IMR-90 (cell line): ENCODE measurements around the gene KANSL3. TPM values are rescaled to one million over a fixed set of nuclear protein-coding genes. Genes with fewer than 3 reads are reported as not detected.
A peak's percentile ranks its signal among the peaks of the same experiment; 100 is the strongest.

ENCODE experiments used
- ATAC-seq: fragments of 200-7000 bp; cut with Tn5 transposase; 2 replicates; pipeline ENCODE4 v1.9.1; 2020; ENCODE audit warnings: low read depth, mild to moderate bottlenecking, moderate library complexity
- BruUV-seq: library from RNA; stranded (reverse); fragments of 400-500 nt; replicated peaks from 2 replicates; lab custom pipeline; 2021; lab: Mats Ljungman, UMichigan
- CTCF ChIA-PET: fragments of 300-600 bp; formaldehyde crosslinking; extraction: SDS; loops from one replicate; lab custom pipeline; 2021; ENCODE audit warnings: antibody characterized with exemption; lab: Yijun Ruan, JAX
- POLR2A ChIA-PET: fragments of 300-600 bp; sonication (Branson Sonifier 250); formaldehyde crosslinking; loops from one replicate; lab custom pipeline; 2022; ENCODE audit warnings: antibody characterized with exemption; ENCODE audit not compliant: unreplicated experiment; lab: Charles Lee
- DNase-seq: peaks from one replicate; pipeline ENCODE4 v3.0.0; 2013
- H2AFZ ChIP-seq: replicated peaks from 2 replicates; pipeline ENCODE3; 2013; ENCODE audit warnings: low read length, mild to moderate bottlenecking; ENCODE audit not compliant: poor library complexity
- H2AK5ac ChIP-seq: 2 replicates; pipeline ENCODE4 v1.6.1; 2013; ENCODE audit warnings: low read depth, low read length, inconsistent platforms
- H2AK9ac ChIP-seq: replicated peaks from 2 replicates; pipeline ENCODE3; 2013; ENCODE audit warnings: mild to moderate bottlenecking, low read depth, low read length, moderate library complexity; ENCODE audit not compliant: poor library complexity
- H2BK120ac ChIP-seq: 2 replicates; pipeline ENCODE4 v1.6.1; 2013; ENCODE audit warnings: low read depth, low read length, inconsistent platforms
- H2BK15ac ChIP-seq: 3 replicates; pipeline ENCODE4 v1.6.1; 2013; ENCODE audit warnings: low read depth, low read length, inconsistent platforms
- H2BK20ac ChIP-seq: 2 replicates; pipeline ENCODE4 v1.6.1; 2013; ENCODE audit warnings: low read depth, mild to moderate bottlenecking, inconsistent platforms, low read length, moderate library complexity
- H2BK5ac ChIP-seq: 2 replicates; pipeline ENCODE4 v1.6.1; 2013; ENCODE audit warnings: mild to moderate bottlenecking, low read depth, low read length, inconsistent platforms; ENCODE audit not compliant: poor library complexity, severe bottlenecking
- H3K14ac ChIP-seq: replicated peaks from 2 replicates; pipeline ENCODE4 v1.6.1; 2013; ENCODE audit warnings: low read depth, low read length, inconsistent platforms
- H3K18ac ChIP-seq: 2 replicates; pipeline ENCODE4 v1.6.1; 2013; ENCODE audit warnings: low read depth, low read length, control low read depth
- H3K23ac ChIP-seq: 2 replicates; pipeline ENCODE4 v1.6.1; 2013; ENCODE audit warnings: low read depth, low read length, inconsistent platforms
- H3K27ac ChIP-seq: 2 replicates; pipeline ENCODE4 v1.5.1; 2013; ENCODE audit warnings: mild to moderate bottlenecking, control low read depth, low read length; ENCODE audit not compliant: insufficient read depth
- H3K27me3 ChIP-seq: 2 replicates; pipeline ENCODE4 v1.6.1; 2013; ENCODE audit warnings: low read length; ENCODE audit not compliant: control insufficient read depth, insufficient read depth
- H3K36me3 ChIP-seq: 2 replicates; pipeline ENCODE4 v1.6.1; 2013; ENCODE audit warnings: low read length, mixed read lengths; ENCODE audit not compliant: control insufficient read depth, insufficient read depth
- H3K4ac ChIP-seq: 2 replicates; pipeline ENCODE4 v1.6.1; 2013; ENCODE audit warnings: low read depth, low read length, inconsistent platforms
- H3K4me1 ChIP-seq: 2 replicates; pipeline ENCODE4 v1.6.1; 2013; ENCODE audit warnings: low read length, mixed read lengths; ENCODE audit not compliant: control insufficient read depth, insufficient read depth
- H3K4me2 ChIP-seq: 2 replicates; pipeline ENCODE4 v1.6.1; 2013; ENCODE audit warnings: low read depth, mild to moderate bottlenecking, control low read depth, low read length, moderate library complexity
- H3K4me3 ChIP-seq: 2 replicates; pipeline ENCODE4 v1.5.1; 2013; ENCODE audit warnings: low read depth, mild to moderate bottlenecking, control low read depth, low read length, moderate library complexity; ENCODE audit not compliant: insufficient read depth
- H3K56ac ChIP-seq: 2 replicates; pipeline ENCODE4 v1.6.1; 2013; ENCODE audit warnings: low read length, inconsistent platforms; ENCODE audit not compliant: insufficient read depth; ENCODE audit errors: extremely low read depth
- H3K79me1 ChIP-seq, 2 experiments: 2 replicates each; pipeline ENCODE4 v1.6.1; 2013; ENCODE audit warnings: low read length in 2 of 2, inconsistent platforms in 1 of 2, low read depth in 1 of 2
- H3K9ac ChIP-seq: 2 replicates; pipeline ENCODE4 v1.6.1; 2013; ENCODE audit warnings: low read depth, low read length, control low read depth
- H3K9me1 ChIP-seq: 2 replicates; pipeline ENCODE4 v1.6.1; 2013; ENCODE audit warnings: low read length, inconsistent platforms; ENCODE audit not compliant: insufficient read depth
- H3K9me3 ChIP-seq: 2 replicates; pipeline ENCODE4 v1.6.1; 2013; ENCODE audit warnings: low read length; ENCODE audit not compliant: control insufficient read depth, insufficient read depth
- H4K20me1 ChIP-seq: 2 replicates; pipeline ENCODE4 v1.6.1; 2013; ENCODE audit warnings: low read length, inconsistent platforms; ENCODE audit not compliant: insufficient read depth
- H4K5ac ChIP-seq: 2 replicates; pipeline ENCODE4 v1.6.1; 2013; ENCODE audit warnings: mild to moderate bottlenecking, low read depth, low read length, control low read depth
- H4K8ac ChIP-seq, 2 experiments: 2 replicates each; pipeline ENCODE4 v1.6.1; 2013; ENCODE audit warnings: low read depth in 2 of 2, low read length in 2 of 2, control low read depth in 1 of 2, inconsistent platforms in 1 of 2
- H4K91ac ChIP-seq: 2 replicates; pipeline ENCODE4 v1.6.1; 2013; ENCODE audit warnings: low read depth, low read length, inconsistent platforms; ENCODE audit not compliant: insufficient read depth
- BHLHE40 ChIP-seq: fragments of 150-350 bp; IDR thresholded peaks from 2 replicates; pipeline ENCODE4 v1.6.1; 2016; ENCODE audit warnings: mild to moderate bottlenecking, low read depth, low read length
- RAD21 ChIP-seq: IDR thresholded peaks from 2 replicates; pipeline ENCODE4 v1.6.1; 2012; ENCODE audit warnings: low read length, improper control_type of control experiment
- SMC3 ChIP-seq: fragments of 150-350 bp; IDR thresholded peaks from 2 replicates; pipeline ENCODE4 v1.6.1; 2016; ENCODE audit warnings: low read depth, mild to moderate bottlenecking, antibody characterized with exemption, low read length, moderate library complexity
- WGBS, 2 experiments: methylation state at CpG; one replicate each; pipeline versions ENCODE4 v1.1.5 to v1.1.7; 2013; ENCODE audit warnings: missing lambda C conversion rate in 2 of 2; ENCODE audit not compliant: insufficient read length in 1 of 2; ENCODE audit errors: extremely low coverage in 2 of 2; 5-methylcytosine and 5-hydroxymethylcytosine counted together
- dilution Hi-C: fragments of 300-500 bp; cut with HindIII; formaldehyde crosslinking; loops from one replicate; pipeline ENCODE4 v1.14.3; 2018; ENCODE audit warnings: low sequenced_read_pairs; ENCODE audit not compliant: unreplicated experiment
- in situ Hi-C: fragments of 300-500 bp; cut with MboI; formaldehyde crosslinking; loops from 3 replicates; pipeline ENCODE4 v1.14.3; 2019; ENCODE audit warnings: low sequenced_read_pairs, inconsistent platforms, mixed read lengths
- intact Hi-C: fragments of 100-400 bp; cut with micrococcal nuclease; formaldehyde crosslinking; loops from 2 replicates; pipeline ENCODE4 v1.10.0; 2022
- polyA plus RNA-seq, 3 experiments: library from polyadenylated mRNA; depleted of rRNA; stranded (reverse); fragments of >200 nt; gene quantifications; 2 replicates each; pipeline ENCODE4 v1.2.3, GENCODE V29; 2012; ENCODE audit warnings: low replicate concordance in 1 of 3
- total RNA-seq: library from RNA; depleted of rRNA; stranded (reverse); fragments of >200 nt; gene quantifications from 2 replicates; pipeline ENCODE4 v1.2.3, GENCODE V29; 2012

KANSL3 gene
- total and polyA plus RNA-seq, 2 of the 4 experiments (the other 2 are of a cell fraction): 22.2 to 26.3 TPM

- ChIA-PET CTCF (interaction anchor here (0.6 kb wide), 1 partner anchor 374 kb away, joined by 3 read pairs; no protein-coding TSS in a partner anchor), POLR2A (interaction anchor here (0.5 kb wide), 1 partner anchor 344 kb away, joined by 4 read pairs; no protein-coding TSS in a partner anchor)
- peaks cover 3 to 42% of the 10 kb centered on the region in 2 experiments; a peak in 3 of 4 replicates for H3K79me1 ChIP-seq
- no peak overlapping the region for H4K8ac ChIP-seq
- dilution Hi-C loops (no loop called here), intact Hi-C loops (no loop called here), in situ Hi-C loops (loop anchor here (25.0 kb wide), 1 partner anchor 358 kb away; no protein-coding TSS in a partner anchor)
- H2BK15ac ChIP-seq: no peak overlapping the region
- no peak overlapping the region for H3K4me2 ChIP-seq
- H3K9me3 ChIP-seq: no peaks in the 10 kb centered on the region
- no peak overlapping the region for H3K18ac ChIP-seq
- no peak overlapping the region for H2AK9ac ChIP-seq
- no peak overlapping the region for H2AK5ac ChIP-seq
- H3K36me3 ChIP-seq: peaks cover 71% of the 10 kb centered on the region
- H4K5ac ChIP-seq: no peak overlapping the region
- ATAC-seq (no peak), DNase-seq (no peak)
- H3K4me3 ChIP-seq: no peak overlapping the region
- H3K9ac ChIP-seq: no peak overlapping the region
- H3K23ac ChIP-seq: no peak overlapping the region
- H4K91ac ChIP-seq: no peak overlapping the region
- H3K56ac ChIP-seq: no peak overlapping the region
- H2BK120ac ChIP-seq: no peak overlapping the region
- H3K4me1 ChIP-seq: peaks cover 8% of the 10 kb centered on the region
- H2BK20ac ChIP-seq: no peak overlapping the region
- BruUV-seq: no TSS peak
- 100% methylated on average over 1 of the region's 2 CpGs; no CpG with 5 or more reads in 1 of the 2 experiments for WGBS, 2 experiments
- TF ChIP-seq BHLHE40 (no peak), RAD21 (peak; percentile 16; the same call in 1 of the 2 replicates), SMC3 (peak; percentile 7; the same call in 1 of the 2 replicates)
- H2BK5ac ChIP-seq: no peak overlapping the region
- H3K27ac ChIP-seq: no peak overlapping the region
- H2AFZ ChIP-seq: no peak overlapping the region
- H3K14ac ChIP-seq: no peak overlapping the region
- peaks cover 17% of the 10 kb centered on the region for H3K9me1 ChIP-seq
- H3K27me3 ChIP-seq: no peaks in the 10 kb centered on the region
- no peak overlapping the region for H3K4ac ChIP-seq
- H4K20me1 ChIP-seq: peaks cover 18% of the 10 kb centered on the region
These were observed 34.0 kb downstream of the KANSL3 start for GRCh38 chr2:96604104-96604503.
